GM10266 (cell line): ENCODE measurements around the gene NCK2.

Experiments used
- DNase-seq: peaks from one replicate; pipeline ENCODE4 v3.0.0; 2012; ENCODE audit errors: extremely low spot score
- TF ChIP-seq, protein P1 (sequence below): IDR thresholded peaks from 2 replicates; pipeline ENCODE4 v1.5.1; 2012; ENCODE audit warnings: mild to moderate bottlenecking, low read depth; ENCODE audit not compliant: control insufficient read depth, insufficient read depth; ENCODE audit errors: missing control alignments

The NCK2 gene

DNA sequence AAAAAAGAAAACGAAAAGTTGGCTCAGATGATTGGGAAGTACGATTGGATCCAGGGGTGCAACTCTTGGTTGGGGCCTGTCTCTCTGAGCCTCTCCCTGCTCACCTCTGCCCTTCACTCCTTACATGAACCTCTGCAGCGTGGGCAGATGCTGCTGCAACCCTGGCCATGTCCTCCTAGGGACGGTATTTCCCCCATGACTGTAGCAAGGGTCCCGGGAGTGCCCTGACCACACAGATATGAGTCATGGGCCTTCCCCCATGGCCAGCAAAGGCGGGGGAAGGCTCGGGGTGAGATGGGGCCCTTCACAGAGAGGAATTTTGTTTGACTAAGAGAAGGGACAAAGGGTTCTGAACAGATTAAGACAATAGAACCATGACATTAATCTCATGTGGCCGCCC, 129.0 kb downstream of the NCK2 start:
- DNase-seq = peak; percentile 94
- TF ChIP-seq, protein P1, sequence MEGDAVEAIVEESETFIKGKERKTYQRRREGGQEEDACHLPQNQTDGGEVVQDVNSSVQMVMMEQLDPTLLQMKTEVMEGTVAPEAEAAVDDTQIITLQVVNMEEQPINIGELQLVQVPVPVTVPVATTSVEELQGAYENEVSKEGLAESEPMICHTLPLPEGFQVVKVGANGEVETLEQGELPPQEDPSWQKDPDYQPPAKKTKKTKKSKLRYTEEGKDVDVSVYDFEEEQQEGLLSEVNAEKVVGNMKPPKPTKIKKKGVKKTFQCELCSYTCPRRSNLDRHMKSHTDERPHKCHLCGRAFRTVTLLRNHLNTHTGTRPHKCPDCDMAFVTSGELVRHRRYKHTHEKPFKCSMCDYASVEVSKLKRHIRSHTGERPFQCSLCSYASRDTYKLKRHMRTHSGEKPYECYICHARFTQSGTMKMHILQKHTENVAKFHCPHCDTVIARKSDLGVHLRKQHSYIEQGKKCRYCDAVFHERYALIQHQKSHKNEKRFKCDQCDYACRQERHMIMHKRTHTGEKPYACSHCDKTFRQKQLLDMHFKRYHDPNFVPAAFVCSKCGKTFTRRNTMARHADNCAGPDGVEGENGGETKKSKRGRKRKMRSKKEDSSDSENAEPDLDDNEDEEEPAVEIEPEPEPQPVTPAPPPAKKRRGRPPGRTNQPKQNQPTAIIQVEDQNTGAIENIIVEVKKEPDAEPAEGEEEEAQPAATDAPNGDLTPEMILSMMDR = no peak

DNA sequence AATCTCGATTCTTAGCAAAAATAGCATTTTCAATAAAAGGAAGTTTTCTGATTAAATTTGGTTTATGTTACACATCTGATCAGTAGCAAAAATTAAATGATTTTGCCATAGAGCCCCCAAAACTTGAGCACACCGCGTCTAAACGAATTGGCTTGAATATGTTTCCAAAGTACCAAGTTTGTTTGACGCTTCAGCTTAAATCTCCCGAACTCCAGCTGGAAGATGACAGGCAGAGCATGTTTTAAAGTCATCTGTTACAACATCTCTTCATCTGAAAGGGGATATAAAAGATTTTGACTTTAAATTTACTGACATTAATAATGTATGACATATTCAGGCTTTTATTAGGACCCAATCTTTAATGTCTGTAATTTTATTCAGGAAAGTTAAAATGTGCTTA, 129.8 kb downstream of the NCK2 start:
- no peak for DNase-seq
- TF ChIP-seq, protein P1 = no peak

GRCh38 chr2:105875241-105875640, 130.5 kb downstream of the NCK2 start:
- DNase-seq = no peak

DNA sequence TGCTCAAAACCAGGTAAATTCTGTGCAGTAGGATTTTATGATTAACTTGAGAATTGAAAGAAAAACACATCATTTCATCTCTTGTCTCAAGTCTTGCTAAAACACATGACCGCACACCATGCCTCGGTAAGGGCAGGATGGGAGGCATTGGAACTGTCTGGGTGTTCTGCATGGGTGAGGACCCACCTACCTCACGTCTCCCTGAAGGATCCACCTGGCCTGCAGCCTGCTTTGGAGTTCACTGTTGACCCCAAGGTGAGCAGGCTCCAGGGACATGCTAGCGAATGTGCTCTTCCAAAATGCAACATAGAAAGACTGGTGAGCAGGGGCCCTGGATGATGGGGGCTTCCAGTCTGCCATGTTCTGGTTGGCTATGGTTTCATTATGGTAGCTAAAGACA, 131.5 kb downstream of the NCK2 start:
- no peak for DNase-seq
- TF ChIP-seq, protein P1 = no peak

More at GRCh38 chr2:105875241-105875640, 130.5 kb downstream of the NCK2 start:
- TF ChIP-seq, protein P1 = no peak

DNA sequence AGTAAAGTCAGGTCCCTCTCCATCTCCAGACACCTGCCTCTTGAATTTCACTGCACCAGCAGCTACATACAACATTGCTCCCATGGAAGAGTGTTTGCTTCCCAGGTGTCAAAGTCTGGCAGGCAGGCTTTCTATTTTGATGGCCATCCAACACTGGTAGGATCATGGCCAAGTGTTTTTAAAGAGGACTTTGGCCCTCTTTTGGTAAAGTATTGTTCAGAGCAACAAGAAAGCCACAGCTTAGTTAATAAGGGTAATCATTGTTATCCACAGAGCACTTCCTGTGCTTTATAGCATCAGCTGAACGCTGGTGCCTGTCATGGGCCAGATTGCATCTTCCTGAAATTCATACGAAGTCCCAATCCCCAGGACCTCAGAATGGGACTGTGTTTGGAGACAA, 133.2 kb downstream of the NCK2 start:
- TF ChIP-seq, protein P1 = no peak
- no peak for DNase-seq

GRCh38 chr2:105879106-105879802, 134.5 kb downstream of the NCK2 start:
- TF ChIP-seq, protein P1 = no peak
- no peak for DNase-seq

DNA sequence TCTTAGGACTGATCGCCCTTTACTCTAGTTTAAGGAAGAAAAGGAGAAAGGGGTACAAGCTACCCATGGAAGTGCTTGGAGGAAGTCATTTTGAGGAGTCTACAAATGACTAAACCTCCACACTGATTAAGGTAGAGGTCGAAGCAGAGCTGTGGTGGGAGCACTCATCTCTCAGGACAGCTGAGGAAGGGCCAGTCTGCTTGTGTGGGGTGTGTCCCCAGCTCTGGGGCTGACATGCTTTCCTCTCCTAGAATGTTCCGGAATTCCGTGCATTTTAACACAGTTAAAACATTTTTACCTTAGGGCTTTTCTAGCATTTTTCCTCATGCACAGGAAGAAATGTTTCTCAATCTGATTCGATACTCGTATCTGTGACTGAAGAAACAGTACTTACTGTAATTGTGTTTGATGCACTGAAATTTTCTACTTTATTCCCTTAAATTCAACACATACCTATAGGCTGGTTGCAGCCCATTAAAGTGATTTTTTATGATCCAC, 135.1 kb downstream of the NCK2 start:
- DNase-seq = no peak
- TF ChIP-seq, protein P1 = no peak
